IMR-90 (cell line): ENCODE measurements around the gene ANK2. TPM values are rescaled to one million over a fixed set of nuclear protein-coding genes. Genes with fewer than 3 reads are reported as not detected.

Source experiments
- ATAC-seq: fragments of 200-7000 bp; cut with Tn5 transposase; 2 replicates; pipeline ENCODE4 v1.9.1; 2020; ENCODE audit warnings: low read depth, mild to moderate bottlenecking, moderate library complexity
- BruUV-seq: library from RNA; stranded (reverse); fragments of 400-500 nt; replicated peaks from 2 replicates; lab custom pipeline; 2021; lab: Mats Ljungman, UMichigan
- CTCF ChIA-PET: fragments of 300-600 bp; formaldehyde crosslinking; extraction: SDS; loops from one replicate; lab custom pipeline; 2021; ENCODE audit warnings: antibody characterized with exemption; lab: Yijun Ruan, JAX
- POLR2A ChIA-PET: fragments of 300-600 bp; sonication (Branson Sonifier 250); formaldehyde crosslinking; loops from one replicate; lab custom pipeline; 2022; ENCODE audit warnings: antibody characterized with exemption; ENCODE audit not compliant: unreplicated experiment; lab: Charles Lee
- DNase-seq: peaks from one replicate; pipeline ENCODE4 v3.0.0; 2013
- H2AFZ ChIP-seq: replicated peaks from 2 replicates; pipeline ENCODE3; 2013; ENCODE audit warnings: low read length, mild to moderate bottlenecking; ENCODE audit not compliant: poor library complexity
- H2AK5ac ChIP-seq: 2 replicates; pipeline ENCODE4 v1.6.1; 2013; ENCODE audit warnings: low read depth, low read length, inconsistent platforms
- H2AK9ac ChIP-seq: replicated peaks from 2 replicates; pipeline ENCODE3; 2013; ENCODE audit warnings: mild to moderate bottlenecking, low read depth, low read length, moderate library complexity; ENCODE audit not compliant: poor library complexity
- H2BK120ac ChIP-seq: 2 replicates; pipeline ENCODE4 v1.6.1; 2013; ENCODE audit warnings: low read depth, low read length, inconsistent platforms
- H2BK15ac ChIP-seq: 3 replicates; pipeline ENCODE4 v1.6.1; 2013; ENCODE audit warnings: low read depth, low read length, inconsistent platforms
- H2BK20ac ChIP-seq: 2 replicates; pipeline ENCODE4 v1.6.1; 2013; ENCODE audit warnings: low read depth, mild to moderate bottlenecking, inconsistent platforms, low read length, moderate library complexity
- H2BK5ac ChIP-seq: 2 replicates; pipeline ENCODE4 v1.6.1; 2013; ENCODE audit warnings: mild to moderate bottlenecking, low read depth, low read length, inconsistent platforms; ENCODE audit not compliant: poor library complexity, severe bottlenecking
- H3K14ac ChIP-seq: replicated peaks from 2 replicates; pipeline ENCODE4 v1.6.1; 2013; ENCODE audit warnings: low read depth, low read length, inconsistent platforms
- H3K18ac ChIP-seq: 2 replicates; pipeline ENCODE4 v1.6.1; 2013; ENCODE audit warnings: low read depth, low read length, control low read depth
- H3K23ac ChIP-seq: 2 replicates; pipeline ENCODE4 v1.6.1; 2013; ENCODE audit warnings: low read depth, low read length, inconsistent platforms
- H3K27ac ChIP-seq: 2 replicates; pipeline ENCODE4 v1.5.1; 2013; ENCODE audit warnings: mild to moderate bottlenecking, control low read depth, low read length; ENCODE audit not compliant: insufficient read depth
- H3K27me3 ChIP-seq: 2 replicates; pipeline ENCODE4 v1.6.1; 2013; ENCODE audit warnings: low read length; ENCODE audit not compliant: control insufficient read depth, insufficient read depth
- H3K36me3 ChIP-seq: 2 replicates; pipeline ENCODE4 v1.6.1; 2013; ENCODE audit warnings: low read length, mixed read lengths; ENCODE audit not compliant: control insufficient read depth, insufficient read depth
- H3K4ac ChIP-seq: 2 replicates; pipeline ENCODE4 v1.6.1; 2013; ENCODE audit warnings: low read depth, low read length, inconsistent platforms
- H3K4me1 ChIP-seq: 2 replicates; pipeline ENCODE4 v1.6.1; 2013; ENCODE audit warnings: low read length, mixed read lengths; ENCODE audit not compliant: control insufficient read depth, insufficient read depth
- H3K4me2 ChIP-seq: 2 replicates; pipeline ENCODE4 v1.6.1; 2013; ENCODE audit warnings: low read depth, mild to moderate bottlenecking, control low read depth, low read length, moderate library complexity
- H3K4me3 ChIP-seq: 2 replicates; pipeline ENCODE4 v1.5.1; 2013; ENCODE audit warnings: low read depth, mild to moderate bottlenecking, control low read depth, low read length, moderate library complexity; ENCODE audit not compliant: insufficient read depth
- H3K56ac ChIP-seq: 2 replicates; pipeline ENCODE4 v1.6.1; 2013; ENCODE audit warnings: low read length, inconsistent platforms; ENCODE audit not compliant: insufficient read depth; ENCODE audit errors: extremely low read depth
- H3K79me1 ChIP-seq, 2 experiments: 2 replicates each; pipeline ENCODE4 v1.6.1; 2013; ENCODE audit warnings: low read length in 2 of 2, inconsistent platforms in 1 of 2, low read depth in 1 of 2
- H3K9ac ChIP-seq: 2 replicates; pipeline ENCODE4 v1.6.1; 2013; ENCODE audit warnings: low read depth, low read length, control low read depth
- H3K9me1 ChIP-seq: 2 replicates; pipeline ENCODE4 v1.6.1; 2013; ENCODE audit warnings: low read length, inconsistent platforms; ENCODE audit not compliant: insufficient read depth
- H3K9me3 ChIP-seq: 2 replicates; pipeline ENCODE4 v1.6.1; 2013; ENCODE audit warnings: low read length; ENCODE audit not compliant: control insufficient read depth, insufficient read depth
- H4K20me1 ChIP-seq: 2 replicates; pipeline ENCODE4 v1.6.1; 2013; ENCODE audit warnings: low read length, inconsistent platforms; ENCODE audit not compliant: insufficient read depth
- H4K5ac ChIP-seq: 2 replicates; pipeline ENCODE4 v1.6.1; 2013; ENCODE audit warnings: mild to moderate bottlenecking, low read depth, low read length, control low read depth
- H4K8ac ChIP-seq, 2 experiments: 2 replicates each; pipeline ENCODE4 v1.6.1; 2013; ENCODE audit warnings: low read depth in 2 of 2, low read length in 2 of 2, control low read depth in 1 of 2, inconsistent platforms in 1 of 2
- H4K91ac ChIP-seq: 2 replicates; pipeline ENCODE4 v1.6.1; 2013; ENCODE audit warnings: low read depth, low read length, inconsistent platforms; ENCODE audit not compliant: insufficient read depth
- BHLHE40 ChIP-seq: fragments of 150-350 bp; IDR thresholded peaks from 2 replicates; pipeline ENCODE4 v1.6.1; 2016; ENCODE audit warnings: mild to moderate bottlenecking, low read depth, low read length
- CEBPB ChIP-seq: IDR thresholded peaks from 2 replicates; pipeline ENCODE4 v1.6.1; 2012; ENCODE audit warnings: low read depth, low read length, improper control_type of control experiment
- MAFK ChIP-seq: IDR thresholded peaks from 2 replicates; pipeline ENCODE4 v1.6.1; 2012; ENCODE audit warnings: low read depth, low read length, improper control_type of control experiment
- MAZ ChIP-seq: IDR thresholded peaks from 2 replicates; pipeline ENCODE4 v1.6.1; 2012; ENCODE audit warnings: low read depth, mild to moderate bottlenecking, low read length, improper control_type of control experiment, moderate library complexity, borderline replicate concordance
- RAD21 ChIP-seq: IDR thresholded peaks from 2 replicates; pipeline ENCODE4 v1.6.1; 2012; ENCODE audit warnings: low read length, improper control_type of control experiment
- RCOR1 ChIP-seq: IDR thresholded peaks from 2 replicates; pipeline ENCODE4 v1.6.1; 2012; ENCODE audit warnings: mild to moderate bottlenecking, low read length, improper control_type of control experiment; ENCODE audit not compliant: insufficient replicate concordance
- RFX5 ChIP-seq: IDR thresholded peaks from 2 replicates; pipeline ENCODE4 v1.8.0; 2012; ENCODE audit warnings: low read depth, mild to moderate bottlenecking, low read length, moderate library complexity
- WGBS, 2 experiments: methylation state at CpG; one replicate each; pipeline versions ENCODE4 v1.1.5 to v1.1.7; 2013; ENCODE audit warnings: missing lambda C conversion rate in 2 of 2; ENCODE audit not compliant: insufficient read length in 1 of 2; ENCODE audit errors: extremely low coverage in 2 of 2; 5-methylcytosine and 5-hydroxymethylcytosine counted together
- dilution Hi-C: fragments of 300-500 bp; cut with HindIII; formaldehyde crosslinking; loops from one replicate; pipeline ENCODE4 v1.14.3; 2018; ENCODE audit warnings: low sequenced_read_pairs; ENCODE audit not compliant: unreplicated experiment
- in situ Hi-C: fragments of 300-500 bp; cut with MboI; formaldehyde crosslinking; loops from 3 replicates; pipeline ENCODE4 v1.14.3; 2019; ENCODE audit warnings: low sequenced_read_pairs, inconsistent platforms, mixed read lengths
- intact Hi-C: fragments of 100-400 bp; cut with micrococcal nuclease; formaldehyde crosslinking; loops from 2 replicates; pipeline ENCODE4 v1.10.0; 2022
- polyA plus RNA-seq, 3 experiments: library from polyadenylated mRNA; depleted of rRNA; stranded (reverse); fragments of >200 nt; gene quantifications; 2 replicates each; pipeline ENCODE4 v1.2.3, GENCODE V29; 2012; ENCODE audit warnings: low replicate concordance in 1 of 3
- total RNA-seq: library from RNA; depleted of rRNA; stranded (reverse); fragments of >200 nt; gene quantifications from 2 replicates; pipeline ENCODE4 v1.2.3, GENCODE V29; 2012
- TF ChIP-seq, protein P1 (sequence below): conservative IDR thresholded peaks from 2 replicates; pipeline ENCODE4 v1.5.1; 2012; ENCODE audit warnings: mild to moderate bottlenecking, low read depth, low read length, improper control_type of control experiment
- TF ChIP-seq, protein P2 (sequence below): fragments of 150-350 bp; IDR thresholded peaks from 2 replicates; pipeline ENCODE4 v1.6.1; 2016; ENCODE audit warnings: low read depth, mild to moderate bottlenecking, low read length, moderate library complexity, borderline replicate concordance
- TF ChIP-seq, protein P3 (sequence below): fragments of 150-350 bp; IDR thresholded peaks from 2 replicates; pipeline ENCODE4 v1.6.1; 2017; ENCODE audit warnings: mild to moderate bottlenecking, antibody characterized with exemption, low read length, low read depth

Gene ANK2
- total and polyA plus RNA-seq, 2 of the 4 experiments (the other 2 are of a cell fraction): 0.82 to 6.6 TPM

DNA sequence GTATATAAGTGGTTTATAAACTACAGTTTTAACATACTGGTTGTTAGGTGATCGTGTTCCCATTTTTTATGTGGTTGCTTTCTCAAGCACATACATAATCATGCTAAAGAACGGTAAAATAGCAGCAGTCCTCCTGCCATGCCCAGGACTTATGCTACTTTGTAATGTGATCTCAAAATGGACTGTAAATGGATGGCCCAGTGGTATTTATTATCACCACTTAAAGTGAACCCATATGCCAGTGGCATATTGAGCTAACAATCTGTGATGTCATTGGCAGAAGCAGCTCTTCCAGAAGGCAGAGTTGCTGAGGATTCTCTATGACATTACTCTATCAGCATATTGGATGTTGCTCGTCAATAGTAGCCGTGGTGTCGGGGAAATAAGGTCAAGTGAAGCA is 28.6 kb downstream of the ANK2 start:
- Histone ChIP-seq H3K79me1 (no peaks in the 10 kb centered on the region), H4K5ac (no peak overlapping the region), H3K14ac (no peak overlapping the region), H2BK120ac (no peak overlapping the region), H3K23ac (no peak overlapping the region), H4K8ac (no peak overlapping the region), H2AFZ (no peak overlapping the region), H3K9ac (no peak overlapping the region), H3K56ac (no peak overlapping the region), H2BK20ac (no peak overlapping the region), H2AK9ac (no peak overlapping the region), H3K4me2 (no peak overlapping the region), H4K91ac (no peak overlapping the region), H3K9me1 (no peaks in the 10 kb centered on the region), H2AK5ac (no peak overlapping the region), H3K36me3 (no peaks in the 10 kb centered on the region), H3K18ac (no peak overlapping the region), H3K9me3 (no peaks in the 10 kb centered on the region), H2BK15ac (no peak overlapping the region), H3K27me3 (no peaks in the 10 kb centered on the region), H3K4me1 (no peaks in the 10 kb centered on the region), H2BK5ac (no peak overlapping the region), H3K4ac (no peak overlapping the region), H3K27ac (no peak overlapping the region), H3K4me3 (no peak overlapping the region), H4K20me1 (no peaks in the 10 kb centered on the region)
- WGBS, 2 experiments: no CpG with 5 or more reads among the region's 5 CpGs
- TF ChIP-seq, protein P1, sequence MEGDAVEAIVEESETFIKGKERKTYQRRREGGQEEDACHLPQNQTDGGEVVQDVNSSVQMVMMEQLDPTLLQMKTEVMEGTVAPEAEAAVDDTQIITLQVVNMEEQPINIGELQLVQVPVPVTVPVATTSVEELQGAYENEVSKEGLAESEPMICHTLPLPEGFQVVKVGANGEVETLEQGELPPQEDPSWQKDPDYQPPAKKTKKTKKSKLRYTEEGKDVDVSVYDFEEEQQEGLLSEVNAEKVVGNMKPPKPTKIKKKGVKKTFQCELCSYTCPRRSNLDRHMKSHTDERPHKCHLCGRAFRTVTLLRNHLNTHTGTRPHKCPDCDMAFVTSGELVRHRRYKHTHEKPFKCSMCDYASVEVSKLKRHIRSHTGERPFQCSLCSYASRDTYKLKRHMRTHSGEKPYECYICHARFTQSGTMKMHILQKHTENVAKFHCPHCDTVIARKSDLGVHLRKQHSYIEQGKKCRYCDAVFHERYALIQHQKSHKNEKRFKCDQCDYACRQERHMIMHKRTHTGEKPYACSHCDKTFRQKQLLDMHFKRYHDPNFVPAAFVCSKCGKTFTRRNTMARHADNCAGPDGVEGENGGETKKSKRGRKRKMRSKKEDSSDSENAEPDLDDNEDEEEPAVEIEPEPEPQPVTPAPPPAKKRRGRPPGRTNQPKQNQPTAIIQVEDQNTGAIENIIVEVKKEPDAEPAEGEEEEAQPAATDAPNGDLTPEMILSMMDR: no peak
- TF ChIP-seq RFX5: no peak
- TF ChIP-seq RCOR1: no peak
- TF ChIP-seq MAFK: no peak
- no peak for TF ChIP-seq MAZ
- no peak for TF ChIP-seq CEBPB
- TF ChIP-seq RAD21: no peak
- TF ChIP-seq, protein P2, sequence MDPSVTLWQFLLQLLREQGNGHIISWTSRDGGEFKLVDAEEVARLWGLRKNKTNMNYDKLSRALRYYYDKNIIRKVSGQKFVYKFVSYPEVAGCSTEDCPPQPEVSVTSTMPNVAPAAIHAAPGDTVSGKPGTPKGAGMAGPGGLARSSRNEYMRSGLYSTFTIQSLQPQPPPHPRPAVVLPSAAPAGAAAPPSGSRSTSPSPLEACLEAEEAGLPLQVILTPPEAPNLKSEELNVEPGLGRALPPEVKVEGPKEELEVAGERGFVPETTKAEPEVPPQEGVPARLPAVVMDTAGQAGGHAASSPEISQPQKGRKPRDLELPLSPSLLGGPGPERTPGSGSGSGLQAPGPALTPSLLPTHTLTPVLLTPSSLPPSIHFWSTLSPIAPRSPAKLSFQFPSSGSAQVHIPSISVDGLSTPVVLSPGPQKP: no peak
- no peak for TF ChIP-seq BHLHE40
- TF ChIP-seq, protein P3, sequence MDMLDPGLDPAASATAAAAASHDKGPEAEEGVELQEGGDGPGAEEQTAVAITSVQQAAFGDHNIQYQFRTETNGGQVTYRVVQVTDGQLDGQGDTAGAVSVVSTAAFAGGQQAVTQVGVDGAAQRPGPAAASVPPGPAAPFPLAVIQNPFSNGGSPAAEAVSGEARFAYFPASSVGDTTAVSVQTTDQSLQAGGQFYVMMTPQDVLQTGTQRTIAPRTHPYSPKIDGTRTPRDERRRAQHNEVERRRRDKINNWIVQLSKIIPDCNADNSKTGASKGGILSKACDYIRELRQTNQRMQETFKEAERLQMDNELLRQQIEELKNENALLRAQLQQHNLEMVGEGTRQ: no peak
- BruUV-seq: no TSS peak
- in situ Hi-C loops (no loop called here), dilution Hi-C loops (no loop called here), intact Hi-C loops (no loop called here)
- ChIA-PET POLR2A (no interaction called here), CTCF (no interaction called here)
- ATAC-seq: no peak
- no peak for DNase-seq
